NCI-H524 (cell line): ENCODE results near the gene ERC1.
"Not testable (repeated sequence)": the region's sequence is repeated elsewhere in the genome, so short reads cannot be mapped to it uniquely, and the experiment has no call there.

Experiments used
- DNase-seq, 2 experiments: peaks; one replicate each; lab custom pipeline; 2025; lab: John Stamatoyannopoulos, UW

Gene ERC1

DNA sequence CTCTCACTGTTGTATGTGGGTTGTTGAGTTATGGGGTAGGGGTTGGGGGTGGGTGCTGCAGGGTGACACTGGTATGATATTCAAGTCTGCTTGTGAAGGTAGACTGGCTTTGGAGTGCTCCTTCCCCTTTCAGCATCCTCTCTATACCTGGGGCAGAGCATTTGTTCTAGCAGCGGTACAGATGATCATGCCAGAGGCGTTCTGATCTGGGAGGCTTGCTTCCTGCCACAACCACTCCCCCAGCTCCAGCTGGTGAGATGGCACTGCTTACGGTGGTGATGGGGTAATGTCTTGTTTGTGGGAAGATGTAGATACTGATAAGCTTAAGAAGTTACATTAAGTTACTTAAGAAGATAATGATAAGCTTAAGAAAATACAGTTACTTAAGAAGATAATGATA lies 131.8 kb downstream of the ERC1 start:
- DNase-seq: peak; percentile 1 to 14

DNA sequence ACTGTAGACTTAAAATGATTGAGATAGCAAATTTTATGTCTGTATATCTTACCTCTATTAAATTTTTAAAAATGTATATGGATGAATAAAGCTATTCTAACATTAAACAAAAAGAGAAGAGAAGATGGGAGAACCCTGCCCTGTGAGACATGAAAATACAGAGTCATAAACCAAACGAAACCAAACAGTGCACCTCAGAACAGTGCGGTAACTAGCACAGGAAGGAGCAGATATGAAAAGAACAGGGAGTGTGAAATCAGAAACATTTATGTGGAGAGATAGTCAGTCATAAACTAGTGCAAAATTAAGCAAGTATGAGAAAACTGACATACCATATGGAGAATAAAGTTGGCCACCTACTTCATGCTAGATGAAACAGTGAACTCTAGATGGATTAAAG lies 135.1 kb downstream of the ERC1 start:
- no peak for DNase-seq

DNA sequence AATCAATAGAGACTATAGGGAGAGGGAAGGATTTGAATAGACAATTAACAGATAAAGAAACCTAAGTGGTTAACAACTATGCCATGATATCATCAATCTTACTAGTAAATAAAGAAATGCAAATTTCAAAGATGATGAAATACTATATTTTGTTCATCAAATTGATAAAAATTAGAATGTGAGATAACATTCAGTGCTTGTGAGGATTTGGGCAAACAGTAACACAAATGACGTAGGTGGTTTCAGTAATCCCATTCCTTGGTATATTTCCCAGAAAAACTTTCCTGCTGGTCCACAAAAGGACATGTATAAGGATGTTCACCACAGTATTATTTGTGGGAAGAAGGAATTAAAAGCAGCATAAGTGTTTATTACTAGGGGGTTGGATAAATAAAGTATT lies 136.0 kb downstream of the ERC1 start:
- no peak for DNase-seq

DNA sequence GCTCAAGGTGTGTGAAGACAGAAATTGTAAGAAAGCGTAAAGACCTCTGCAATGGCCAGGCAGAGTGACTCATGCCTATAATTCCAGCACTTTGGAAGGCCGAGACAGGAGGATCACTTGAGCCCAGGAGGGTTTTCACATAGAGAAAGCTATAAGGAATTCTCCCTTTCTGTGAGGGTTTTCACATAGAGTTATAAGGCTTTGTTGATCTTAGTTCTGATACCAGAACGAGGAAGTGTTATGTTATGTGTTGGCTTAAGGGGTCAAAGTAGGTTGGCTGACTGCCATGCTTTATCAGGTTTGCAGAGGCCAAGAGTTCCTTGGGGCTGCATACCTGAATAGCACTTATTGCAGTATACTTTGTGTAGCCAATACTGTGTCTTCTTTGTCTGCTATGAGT lies 139.1 kb downstream of the ERC1 start:
- no peak for DNase-seq

DNA sequence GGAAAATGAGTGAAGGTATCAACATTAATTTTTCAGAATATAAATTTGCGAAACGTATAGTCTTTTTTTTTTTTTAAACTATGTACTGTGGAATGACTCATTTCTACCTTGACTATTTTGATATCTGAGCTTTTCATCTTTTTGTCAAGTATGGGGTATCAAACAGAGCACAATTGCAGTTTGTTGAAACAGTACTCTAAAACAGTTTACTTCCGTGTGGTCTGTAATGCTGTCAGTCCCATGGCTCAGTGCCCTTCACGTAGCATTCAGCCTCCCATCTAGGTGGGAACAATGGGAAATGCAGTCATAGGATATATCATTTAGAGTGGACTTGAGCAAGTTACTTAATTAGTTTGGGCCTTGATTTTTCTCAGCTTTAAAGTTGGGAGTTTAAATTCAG lies 139.5 kb downstream of the ERC1 start:
- no peak for DNase-seq

DNA sequence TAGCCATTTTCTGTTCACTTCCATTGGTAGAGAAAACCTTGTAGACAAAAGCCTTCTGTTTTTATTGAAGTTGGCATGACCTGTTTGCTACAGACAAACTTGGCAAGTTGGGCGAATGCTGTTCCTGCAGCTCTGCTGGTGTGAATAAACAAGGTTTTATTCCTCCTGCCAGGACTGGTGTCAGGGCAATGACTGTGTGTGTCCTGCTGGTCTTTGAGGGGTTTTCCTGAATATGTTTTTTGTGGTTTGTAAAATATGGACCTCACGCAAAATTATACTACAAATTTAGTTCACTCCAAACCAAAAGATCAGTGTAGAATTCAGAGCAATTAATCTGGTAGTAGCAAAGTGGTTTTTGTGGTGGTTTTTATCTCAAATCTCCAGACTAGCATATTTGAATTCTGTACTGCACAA lies 140.8 kb downstream of the ERC1 start:
- DNase-seq: no peak

DNA sequence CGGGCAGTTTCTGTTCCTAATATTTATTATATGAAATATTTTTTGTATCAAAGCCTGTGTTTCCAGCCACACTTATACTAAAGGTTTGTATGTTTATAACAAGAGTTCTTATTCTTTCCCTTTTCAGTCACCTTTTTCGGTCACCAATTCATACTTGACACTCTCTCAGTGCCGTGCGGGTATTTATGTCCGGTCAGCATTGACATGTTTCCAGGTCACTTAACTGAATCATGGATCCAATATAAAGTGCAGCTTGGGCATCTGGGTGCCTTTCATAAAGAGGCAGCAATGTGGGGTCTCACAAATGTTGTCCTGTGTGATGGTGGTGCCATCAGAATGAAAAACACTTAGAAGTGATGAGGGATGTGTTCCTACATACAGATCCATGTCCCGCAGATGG lies 141.3 kb downstream of the ERC1 start:
- no peak for DNase-seq

DNA sequence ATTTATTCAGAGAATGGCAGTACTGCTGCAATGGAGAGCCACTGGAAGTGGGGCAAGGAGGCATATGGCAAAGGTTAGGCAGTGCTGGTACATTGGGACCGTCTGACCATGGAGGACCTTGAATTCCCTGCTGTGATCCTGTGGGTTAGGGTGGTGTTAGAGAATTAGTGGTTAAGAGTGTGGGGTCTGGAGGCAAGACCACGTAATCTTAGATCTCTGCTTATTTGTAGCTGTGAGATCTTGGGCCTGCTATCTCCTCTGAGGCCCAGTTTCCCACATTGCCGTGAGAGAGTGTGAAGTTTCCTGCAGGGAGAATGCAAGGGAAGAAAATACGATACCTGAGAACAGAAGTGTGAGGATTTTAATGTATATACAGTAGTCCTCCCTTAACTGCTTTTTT lies 147.7 kb downstream of the ERC1 start:
- no peak for DNase-seq

DNA sequence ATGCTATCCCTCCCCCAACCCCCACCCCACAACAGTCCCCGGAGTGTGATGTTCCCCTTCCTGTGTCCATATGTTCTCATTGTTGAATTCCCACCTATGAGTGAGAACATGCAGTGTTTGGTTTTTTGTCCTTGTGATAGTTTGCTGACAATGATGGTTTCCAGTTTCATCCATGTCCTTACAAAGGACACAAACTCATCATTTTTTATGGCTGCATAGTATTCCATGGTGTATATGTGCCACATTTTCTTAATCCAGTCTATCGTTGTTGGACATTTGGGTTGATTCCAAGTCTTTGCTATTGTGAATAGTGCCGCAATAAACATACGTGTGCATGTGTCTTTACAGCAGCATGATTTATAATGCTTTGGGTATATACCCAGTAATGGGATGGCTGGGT lies 155.7 kb downstream of the ERC1 start:
- DNase-seq: not testable (repeated sequence)

DNA sequence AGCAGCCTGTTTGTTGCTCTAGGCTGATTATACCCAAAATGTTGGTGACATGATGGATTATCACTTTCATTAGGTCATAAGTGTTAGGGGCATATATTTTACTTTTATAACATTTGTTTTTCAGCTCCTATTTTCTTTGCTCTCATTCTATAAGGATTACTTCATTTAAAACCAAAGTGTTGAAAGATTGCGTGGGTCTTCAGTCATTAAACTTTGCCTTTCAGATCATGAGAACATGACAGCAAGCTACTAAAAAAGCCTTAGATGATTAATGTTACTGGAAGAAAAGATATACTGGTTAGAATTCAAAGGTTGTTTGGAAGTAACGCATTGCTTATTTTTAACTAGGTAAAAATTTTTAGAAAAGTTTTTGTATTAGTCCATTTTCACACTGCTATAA lies 156.8 kb downstream of the ERC1 start:
- DNase-seq: no peak

DNA sequence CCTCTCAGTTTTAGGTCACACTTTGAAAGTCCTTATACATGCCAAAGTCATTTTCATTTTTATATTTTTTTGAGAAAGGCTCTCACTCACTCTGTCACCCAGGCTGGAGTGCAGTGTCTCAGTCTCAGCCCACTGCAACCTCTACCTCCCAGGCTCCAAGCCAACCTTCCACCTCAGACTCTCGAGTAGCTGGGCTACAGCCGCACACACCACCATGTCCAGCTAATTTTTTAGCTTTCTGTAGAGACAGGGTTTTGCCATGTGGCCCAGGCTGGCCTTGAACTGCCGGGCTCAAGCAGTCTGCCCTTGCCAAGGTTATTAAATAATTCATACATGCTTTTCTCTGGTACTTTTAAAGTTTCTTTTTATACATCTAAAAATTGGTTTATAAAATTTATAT lies 166.0 kb downstream of the ERC1 start:
- DNase-seq: no peak

DNA sequence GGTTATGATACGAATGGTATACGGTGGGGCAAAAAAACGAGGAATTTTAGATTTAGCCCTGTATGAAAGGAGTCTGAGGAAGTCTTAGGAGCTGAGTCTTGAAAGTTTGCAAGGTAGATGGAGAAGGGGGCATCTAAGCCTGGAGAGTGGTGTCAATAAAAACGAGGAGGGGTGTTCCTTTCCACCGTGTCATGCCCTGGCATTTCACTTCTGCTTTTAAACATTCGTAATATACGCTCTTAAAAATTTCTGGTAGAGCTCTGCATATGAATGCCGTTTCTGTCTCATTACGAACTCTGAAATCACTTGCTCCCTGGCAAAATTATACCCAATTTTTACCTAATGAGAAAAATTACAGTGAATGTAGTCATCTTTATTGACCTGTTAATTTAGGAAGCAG lies 170.2 kb downstream of the ERC1 start:
- no peak for DNase-seq

DNA sequence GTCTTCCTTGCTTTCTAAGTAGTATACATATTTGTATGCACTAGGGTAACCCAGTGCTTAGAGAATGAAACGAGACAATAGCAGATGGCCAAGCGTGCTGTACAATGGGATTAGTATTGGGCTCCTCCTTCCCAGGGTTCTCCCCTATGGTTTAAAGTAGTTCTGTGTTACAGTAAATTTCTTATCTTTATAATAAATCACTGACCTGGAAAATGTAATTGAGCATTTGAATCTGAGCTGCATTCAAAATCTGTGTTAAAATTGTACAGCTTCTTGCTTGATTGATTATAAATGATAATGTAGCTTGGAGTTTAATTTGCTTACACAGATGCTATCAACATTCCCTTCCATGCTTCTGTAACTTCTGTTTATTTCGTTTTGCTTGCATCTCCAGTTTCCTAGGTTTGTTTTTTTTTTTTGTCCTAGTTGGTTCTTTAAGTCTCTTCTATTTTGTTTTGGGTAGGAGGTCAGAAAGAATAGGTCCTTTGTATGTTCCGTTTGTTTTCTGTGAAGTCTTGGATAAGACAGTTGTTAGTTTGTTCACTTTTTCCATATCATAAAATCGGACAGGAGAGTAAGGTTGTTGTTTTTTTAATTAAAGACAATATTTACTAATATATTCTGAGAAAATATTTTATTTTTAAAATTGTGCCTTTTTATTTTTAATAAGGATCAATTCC lies 171.2 kb downstream of the ERC1 start:
- DNase-seq: peak; percentile 27 to 71

DNA sequence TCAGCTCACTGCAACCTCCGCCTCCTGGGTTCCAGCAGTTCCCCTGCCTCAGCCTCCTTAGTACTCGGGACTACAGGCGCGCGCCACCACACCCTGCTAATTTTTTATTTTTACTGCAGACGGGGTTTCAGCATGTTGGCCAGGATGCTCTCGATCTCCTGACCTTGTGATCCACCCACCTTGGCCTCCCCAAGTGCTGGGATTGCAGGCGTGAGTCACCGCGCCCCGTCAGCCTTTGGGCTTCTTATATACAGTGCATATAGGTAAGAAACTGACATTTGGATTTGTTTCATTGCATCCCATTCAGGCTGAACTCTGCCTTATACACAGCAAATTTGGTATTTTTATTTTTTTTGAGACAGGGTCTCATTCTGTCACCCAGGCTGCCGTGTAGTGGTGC lies 176.8 kb downstream of the ERC1 start:
- DNase-seq: no peak

DNA sequence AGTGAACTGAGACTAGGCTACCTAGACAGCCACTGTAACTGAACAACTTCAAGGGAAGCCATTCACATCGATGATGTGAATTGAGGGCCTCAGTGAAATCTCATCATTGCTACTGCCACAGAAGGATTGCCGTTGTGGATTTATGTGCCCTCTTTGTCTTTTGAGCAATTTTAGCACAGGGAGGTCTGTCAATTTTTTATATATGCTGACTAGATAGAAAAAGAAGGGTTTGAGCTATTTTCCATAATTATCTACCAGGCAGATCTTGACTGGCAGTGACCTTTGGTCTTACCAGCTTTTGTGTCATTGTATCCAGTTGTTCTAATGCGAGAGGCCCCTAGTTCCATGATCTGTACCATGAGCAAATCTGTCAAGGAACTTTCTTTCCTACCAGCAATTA lies 179.4 kb downstream of the ERC1 start:
- DNase-seq: no peak

DNA sequence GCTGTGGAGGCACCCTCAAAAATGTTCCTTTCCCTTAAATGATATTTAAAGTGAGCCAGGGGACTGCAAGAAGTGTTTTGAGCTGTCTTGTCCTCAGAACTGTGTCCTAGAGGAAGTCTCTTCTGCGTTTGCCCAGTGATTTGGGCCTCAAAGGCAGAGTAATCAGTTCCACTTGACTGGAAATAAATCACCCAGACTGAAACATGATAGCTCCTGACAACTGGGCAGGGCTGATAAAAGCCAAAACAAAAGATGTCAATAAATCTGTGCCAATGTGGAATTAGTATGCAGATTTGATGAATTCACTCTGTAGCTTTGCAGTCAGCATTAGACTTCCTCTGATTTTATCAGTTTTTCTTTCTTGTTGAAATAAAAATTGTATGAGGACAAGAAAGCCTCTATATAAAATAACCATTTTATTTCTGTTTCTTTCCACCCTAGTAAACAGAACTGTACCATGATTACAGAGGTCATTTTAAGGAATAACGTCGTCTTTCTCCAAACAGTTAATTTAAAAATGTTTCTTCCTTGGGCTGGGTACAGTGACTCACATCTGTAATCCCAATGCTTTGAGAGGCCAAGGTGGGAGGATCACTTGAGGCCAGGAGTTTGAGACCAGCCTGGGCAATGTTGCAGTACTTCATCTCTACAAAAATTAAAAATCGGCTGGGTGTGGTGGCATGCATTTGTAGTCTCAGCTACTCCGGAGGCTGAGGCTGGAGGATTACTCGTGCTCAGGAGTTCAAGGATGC lies 180.8 kb downstream of the ERC1 start:
- peak; percentile 83 to 90 for DNase-seq

DNA sequence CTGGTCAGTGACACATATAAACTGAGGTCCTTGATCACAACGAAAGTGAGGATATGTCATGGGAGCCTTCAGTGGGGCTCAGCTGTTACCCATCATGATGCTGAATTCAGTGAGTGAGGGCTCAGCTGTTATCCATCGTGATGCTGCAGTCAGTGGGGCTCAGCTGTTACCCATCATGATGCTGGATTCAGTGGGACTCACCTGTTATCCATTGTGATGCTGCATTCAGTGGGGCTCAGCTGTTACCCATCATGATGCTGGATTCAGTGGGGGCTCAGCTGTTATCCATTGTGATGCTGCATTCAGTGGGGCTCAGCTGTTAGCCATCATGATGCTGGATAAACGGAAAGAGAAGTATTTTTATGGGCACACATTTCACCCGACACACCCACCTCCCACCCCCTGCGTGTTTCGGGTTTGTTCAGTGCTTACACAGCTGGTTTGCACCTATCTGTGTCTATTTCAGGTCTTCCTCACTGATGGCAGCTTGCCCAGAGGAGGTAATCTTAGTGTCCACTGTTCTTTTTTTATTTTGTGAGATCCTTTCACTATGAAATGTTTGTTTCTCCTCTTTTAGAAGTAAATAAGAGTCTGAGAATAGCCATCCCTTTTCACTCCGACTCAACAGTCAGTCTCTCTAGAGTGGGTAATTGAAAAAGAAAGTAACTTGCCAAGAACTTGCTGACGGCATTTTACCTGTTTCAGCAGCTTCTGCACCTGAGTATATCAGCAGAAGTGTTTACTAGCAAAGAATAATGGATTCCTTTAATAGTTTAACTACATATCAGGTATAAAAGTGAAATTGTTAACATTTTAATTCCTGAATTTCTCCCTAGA lies 183.0 kb downstream of the ERC1 start:
- peak; percentile 27 to 47 for DNase-seq

DNA sequence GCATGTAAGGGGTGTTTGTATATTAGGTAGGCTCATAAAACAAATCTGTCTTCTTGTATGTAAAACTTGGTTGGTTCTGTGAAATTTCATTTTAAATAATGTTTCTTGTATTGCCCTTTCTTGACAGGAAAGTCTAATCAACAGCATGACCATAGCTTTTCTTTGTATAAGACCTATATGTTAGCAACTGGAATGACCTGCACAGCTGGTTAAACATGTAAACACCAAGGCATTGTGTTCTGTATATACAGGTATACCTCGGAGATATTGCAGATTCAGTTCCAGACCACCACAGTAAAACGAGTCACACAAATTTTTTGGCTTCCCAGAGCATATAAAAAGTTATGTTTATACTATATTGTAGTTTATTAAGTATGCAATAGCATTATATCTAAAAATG lies 183.6 kb downstream of the ERC1 start:
- no peak for DNase-seq

DNA sequence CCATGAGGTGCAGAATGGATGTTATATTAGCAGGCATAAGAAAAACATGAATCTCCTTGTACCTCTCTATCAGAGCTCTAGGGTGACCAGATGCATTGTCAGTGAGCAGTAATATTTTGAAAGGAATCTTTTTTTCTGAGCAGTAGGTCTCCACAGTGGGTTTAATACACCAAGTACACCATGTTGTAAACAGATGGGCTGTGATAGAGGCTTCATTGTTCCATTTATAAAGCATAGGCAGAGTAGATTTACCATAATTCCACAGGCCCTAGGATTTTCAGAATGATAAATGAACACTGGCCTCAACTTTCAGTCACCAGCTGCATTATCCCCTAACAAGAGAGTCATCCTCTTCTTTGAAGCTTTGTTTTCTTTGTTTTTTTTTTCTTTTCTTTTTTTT lies 185.2 kb downstream of the ERC1 start:
- DNase-seq: no peak

DNA sequence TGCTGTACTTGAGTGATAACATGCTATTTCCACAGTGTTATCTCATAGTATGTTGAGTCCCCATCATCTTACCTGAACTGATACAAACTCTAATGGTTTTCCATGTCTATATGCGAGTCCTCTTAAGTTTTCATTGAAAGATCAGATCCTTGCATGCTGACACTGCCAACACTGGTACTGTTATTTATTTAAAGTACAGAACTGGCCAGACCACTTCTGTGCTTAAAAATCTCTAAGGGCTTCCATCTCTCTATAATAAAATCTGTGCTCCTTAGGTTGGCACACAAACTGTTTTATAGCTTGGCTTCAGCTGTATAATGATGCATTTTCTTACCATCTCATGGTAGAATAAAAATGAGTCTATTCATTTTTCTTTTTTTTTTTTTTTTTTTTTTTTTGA lies 188.1 kb downstream of the ERC1 start:
- DNase-seq: no peak

DNA sequence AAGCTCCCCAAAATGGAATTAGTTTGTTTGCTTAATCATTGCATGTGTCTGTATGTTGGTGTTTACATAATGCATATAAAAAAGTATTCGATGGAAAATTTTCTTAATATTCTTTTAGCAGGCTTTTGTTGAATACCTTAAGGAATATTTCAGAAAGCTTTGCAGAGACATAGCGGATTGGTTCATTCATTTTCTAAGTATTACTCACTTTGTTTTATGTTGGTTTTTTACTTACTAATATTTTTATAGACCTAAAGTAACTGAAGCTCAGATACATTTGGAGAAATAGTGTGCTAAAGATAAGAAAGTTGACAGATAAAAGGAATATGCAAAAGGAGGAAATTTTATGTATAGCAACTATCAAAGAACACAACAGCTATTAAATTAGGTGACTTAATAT lies 191.0 kb downstream of the ERC1 start:
- DNase-seq: no peak

DNA sequence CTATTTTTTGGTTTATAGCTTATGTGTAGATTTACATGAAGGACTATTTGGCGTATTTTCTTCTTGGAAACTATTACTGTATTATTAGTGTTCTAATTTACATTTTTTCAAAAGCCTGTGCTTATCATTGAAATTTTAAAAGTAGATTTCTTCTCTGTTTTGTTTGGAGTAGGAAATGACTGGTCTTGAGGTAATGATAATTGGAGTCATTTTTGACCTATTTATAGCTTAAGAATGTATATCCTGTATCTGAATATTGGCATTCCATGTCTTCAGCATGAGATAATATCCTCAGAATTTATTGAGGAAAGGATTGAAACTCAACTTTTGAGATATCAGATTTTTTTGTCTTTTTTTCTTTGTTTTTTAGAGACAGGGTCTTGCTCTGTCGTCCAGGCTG lies 193.4 kb downstream of the ERC1 start:
- no peak for DNase-seq
